Stimulated activated CD8-positive, alpha-beta memory T cell treated with anti-CD3 and anti-CD28 coated beads, Interleukin-4, amount 100 ng/mL, for 1 hour (primary cell): ENCODE measurements around the gene LY6G6D.

Source experiments
- DNase-seq, 2 donors: peaks; one replicate each; pipeline ENCODE4 v3.0.0-alpha.2; 2020; ENCODE audit warnings: low read depth in 2 of 2, low spot score in 1 of 2

The LY6G6D gene, protein sequence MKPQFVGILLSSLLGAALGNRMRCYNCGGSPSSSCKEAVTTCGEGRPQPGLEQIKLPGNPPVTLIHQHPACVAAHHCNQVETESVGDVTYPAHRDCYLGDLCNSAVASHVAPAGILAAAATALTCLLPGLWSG

DNA sequence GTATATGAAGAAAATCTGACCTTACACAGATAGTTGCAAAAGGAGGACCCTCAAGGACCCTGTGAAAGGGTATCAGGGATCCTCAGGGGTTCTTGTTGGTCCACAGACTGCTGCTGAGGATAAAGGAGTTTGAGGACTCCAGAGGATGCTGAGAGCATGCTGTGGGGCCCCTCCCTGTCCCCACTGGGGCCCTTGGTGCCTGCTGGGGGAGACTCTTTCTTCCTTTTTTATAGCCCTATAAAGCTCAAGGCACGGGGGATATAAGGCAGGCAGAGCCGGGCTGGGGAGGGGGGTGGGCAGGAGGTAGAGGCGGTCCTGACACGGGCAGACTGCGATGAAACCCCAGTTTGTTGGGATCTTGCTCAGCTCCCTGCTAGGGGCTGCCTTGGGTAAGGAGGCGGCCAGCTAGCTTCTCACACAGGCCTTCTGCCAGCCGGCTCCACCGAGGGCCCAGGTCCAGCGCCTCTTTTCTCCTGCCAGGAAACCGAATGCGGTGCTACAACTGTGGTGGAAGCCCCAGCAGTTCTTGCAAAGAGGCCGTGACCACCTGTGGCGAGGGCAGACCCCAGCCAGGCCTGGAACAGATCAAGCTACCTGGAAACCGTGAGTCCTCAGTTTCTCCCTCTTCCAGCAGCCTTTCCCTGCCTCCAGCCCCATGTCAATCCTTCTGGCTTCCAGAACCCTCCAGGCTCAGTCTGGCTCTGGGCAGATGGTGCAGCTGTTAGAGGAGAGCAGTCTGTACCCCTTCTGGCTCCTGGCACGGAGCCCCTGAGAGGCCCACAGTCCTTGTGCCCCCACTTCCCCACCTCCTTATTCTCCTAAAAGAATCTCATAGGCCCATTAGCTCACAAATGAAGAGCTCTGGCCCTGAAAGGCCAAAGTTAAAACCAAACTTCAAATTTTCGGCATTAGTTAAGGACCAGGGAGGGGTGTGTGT lies at the start of gene LY6G6D:
Gene LY6G6D (plus strand): TSS at position 327 of the 937 bp plus-strand sequence. CDS start 8 bp downstream, at position 335.
- DNase-seq = no peak

GRCh38 chr6:31665501-31666336 lies 49.4 kb upstream of the LY6G6D start, which contains the start of gene CSNK2B:
TSS of gene CSNK2B (plus strand) at chr6:31666080. CDS start at chr6:31666832, 752 bp downstream.
- peak; percentile 93 to 97 for DNase-seq

DNA sequence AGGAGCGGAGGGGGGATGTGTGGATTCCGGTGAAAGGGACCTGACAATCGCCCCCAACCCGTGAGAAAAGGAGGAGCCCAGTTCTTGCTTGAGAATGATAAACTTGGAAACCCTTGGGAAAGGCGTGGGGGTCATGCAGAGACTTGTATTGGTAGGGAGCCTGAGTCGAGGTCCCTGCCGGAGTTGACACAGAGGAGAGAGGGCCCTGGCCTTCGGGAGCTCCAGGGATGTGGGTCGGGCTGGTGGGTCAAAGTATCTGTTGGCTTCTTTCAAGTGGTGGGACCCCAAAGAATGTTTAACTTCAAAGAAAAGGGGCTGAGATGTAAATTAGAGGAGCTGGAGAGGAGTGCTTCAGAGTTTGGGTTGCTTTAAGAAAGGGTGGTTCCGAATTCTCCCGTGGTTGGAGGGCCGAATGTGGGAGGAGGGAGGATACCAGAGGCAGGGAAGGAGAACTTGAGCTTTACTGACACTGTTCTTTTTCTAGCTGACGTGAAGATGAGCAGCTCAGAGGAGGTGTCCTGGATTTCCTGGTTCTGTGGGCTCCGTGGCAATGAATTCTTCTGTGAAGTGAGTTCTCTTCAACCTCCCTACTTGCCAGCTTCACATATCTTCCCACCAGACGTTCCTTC lies 48.7 kb upstream of the LY6G6D start:
- DNase-seq = no peak

GRCh38 chr6:31669676-31670075 lies 45.5 kb upstream of the LY6G6D start, which contains the start of gene LY6G5B:
TSS of gene LY6G5B (plus strand) at chr6:31669976. CDS start at chr6:31670951, 975 bp downstream.
- DNase-seq = no peak

DNA sequence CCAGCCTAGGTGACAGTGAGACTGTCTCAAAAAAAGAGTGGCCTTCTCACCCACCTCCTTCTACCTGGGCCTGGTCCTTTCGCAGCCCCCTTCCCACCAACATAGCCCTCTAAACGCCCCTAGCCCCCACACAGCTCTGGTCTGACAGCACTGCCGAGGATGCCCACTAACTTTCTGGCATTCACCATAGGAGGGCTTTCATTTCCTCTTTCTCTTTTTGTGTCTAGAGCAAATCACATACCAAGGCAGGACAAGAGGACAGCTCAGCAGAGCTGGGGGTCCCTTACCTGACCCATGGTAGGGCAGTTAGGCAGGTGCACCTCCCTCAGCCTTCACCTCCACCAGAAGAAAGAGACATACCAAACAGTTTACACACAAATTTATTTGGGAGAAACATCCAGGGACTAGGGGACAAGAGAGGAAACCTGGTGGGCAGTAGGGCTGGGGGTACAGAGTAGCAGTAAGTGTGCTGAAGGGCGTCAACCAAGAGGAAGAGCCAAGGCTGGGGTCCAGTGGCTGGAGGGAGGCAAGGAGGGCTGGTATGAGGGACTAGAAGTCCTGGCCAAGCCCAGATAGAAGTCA lies 38.7 kb upstream of the LY6G6D start:
- DNase-seq = no peak

- no peak for DNase-seq
Observed at GRCh38 chr6:31676904-31677303, 38.2 kb upstream of the LY6G6D start.

DNA sequence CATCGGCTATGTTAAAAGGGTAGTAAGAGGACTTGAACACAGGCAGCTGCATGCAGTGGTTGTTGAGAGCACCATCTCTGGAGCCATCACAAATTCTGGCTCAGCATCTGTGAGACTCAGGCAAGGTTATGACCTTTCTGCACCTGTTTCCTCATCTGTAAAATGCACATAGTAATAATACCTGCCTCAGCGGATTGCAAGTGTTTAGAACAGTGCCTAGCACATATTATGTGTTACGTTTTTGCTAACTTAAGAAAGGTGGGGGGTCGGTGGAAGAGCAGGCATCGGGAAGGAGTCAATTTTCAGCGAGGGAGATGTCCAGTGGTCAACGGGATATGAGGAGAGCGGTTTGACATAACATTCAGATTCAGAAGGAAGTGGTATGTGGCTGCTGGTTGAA lies 37.2 kb upstream of the LY6G6D start:
- DNase-seq = no peak

GRCh38 chr6:31680226-31681134 lies 34.7 kb upstream of the LY6G6D start, which contains the start of gene LY6G5C:
TSS of gene LY6G5C (minus strand) at chr6:31681067. CDS start at chr6:31680373, 694 bp downstream.
- peak in 1 of 2 donors; percentile 45 for DNase-seq

- DNase-seq = no peak
Observed at GRCh38 chr6:31681135-31681671, 33.9 kb upstream of the LY6G6D start.

- DNase-seq = no peak
Observed at GRCh38 chr6:31683591-31683990, 31.6 kb upstream of the LY6G6D start.

- no peak for DNase-seq
Observed at GRCh38 chr6:31686483-31686882, 28.7 kb upstream of the LY6G6D start.

DNA sequence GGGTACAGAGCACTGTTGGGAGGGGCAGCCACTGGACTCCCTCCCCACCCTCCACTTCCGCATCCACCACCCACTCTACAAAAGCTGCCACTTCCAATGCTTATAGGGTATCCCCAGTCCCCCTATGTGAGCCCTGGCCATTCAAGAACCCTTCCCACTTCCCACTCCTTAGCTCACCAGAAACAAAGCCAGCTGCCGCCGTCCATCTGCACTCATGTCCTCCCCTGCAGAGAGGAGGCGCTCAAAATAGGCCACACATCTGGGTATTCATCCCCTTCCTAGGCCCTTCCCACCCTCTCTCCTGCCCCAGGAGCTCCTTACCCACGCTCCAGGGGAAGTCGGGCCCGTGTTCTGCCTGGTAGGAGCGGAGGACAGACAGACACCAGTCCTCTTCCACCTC lies 27.8 kb upstream of the LY6G6D start:
- no peak for DNase-seq

DNA sequence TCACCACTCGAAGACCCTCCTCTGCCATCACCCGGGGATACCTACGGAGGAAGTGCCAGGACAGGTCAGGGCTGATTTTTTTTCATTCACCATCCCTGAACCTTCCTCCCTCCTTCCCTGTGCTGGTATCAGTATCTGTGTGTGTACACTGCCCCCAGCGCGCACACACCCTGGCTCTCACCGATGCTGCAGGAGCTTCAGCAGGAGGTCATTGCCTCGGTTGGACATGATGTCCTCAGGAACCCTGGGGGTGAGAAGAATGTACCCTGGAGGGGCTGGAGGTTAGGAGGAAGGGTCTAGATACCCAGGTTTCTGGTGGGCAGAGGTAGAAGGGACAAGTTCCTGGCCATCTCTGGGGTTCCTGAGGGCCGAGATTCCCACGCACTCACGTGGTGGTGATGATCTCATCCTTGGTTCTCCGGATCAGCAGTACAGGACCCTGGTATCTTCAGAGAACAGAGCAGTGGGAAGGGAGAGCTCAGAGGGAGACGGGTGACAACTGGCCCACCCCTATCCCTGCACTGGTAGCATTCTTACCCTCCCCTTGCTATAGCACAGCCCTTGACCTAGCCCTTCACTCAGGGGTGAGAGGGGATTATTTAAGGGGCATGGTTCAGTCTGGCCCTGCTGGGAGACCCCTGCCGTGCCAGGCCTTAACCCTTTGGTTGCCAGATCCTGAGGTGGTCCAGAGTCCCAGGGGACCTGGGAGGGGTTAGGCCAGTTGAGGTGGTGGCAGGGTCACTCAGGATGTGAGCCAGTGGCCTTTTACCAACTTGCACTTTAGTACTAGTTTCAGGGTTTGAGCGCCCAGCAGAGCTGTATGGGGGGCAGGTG lies 27.1 kb upstream of the LY6G6D start:
- no peak for DNase-seq

DNA sequence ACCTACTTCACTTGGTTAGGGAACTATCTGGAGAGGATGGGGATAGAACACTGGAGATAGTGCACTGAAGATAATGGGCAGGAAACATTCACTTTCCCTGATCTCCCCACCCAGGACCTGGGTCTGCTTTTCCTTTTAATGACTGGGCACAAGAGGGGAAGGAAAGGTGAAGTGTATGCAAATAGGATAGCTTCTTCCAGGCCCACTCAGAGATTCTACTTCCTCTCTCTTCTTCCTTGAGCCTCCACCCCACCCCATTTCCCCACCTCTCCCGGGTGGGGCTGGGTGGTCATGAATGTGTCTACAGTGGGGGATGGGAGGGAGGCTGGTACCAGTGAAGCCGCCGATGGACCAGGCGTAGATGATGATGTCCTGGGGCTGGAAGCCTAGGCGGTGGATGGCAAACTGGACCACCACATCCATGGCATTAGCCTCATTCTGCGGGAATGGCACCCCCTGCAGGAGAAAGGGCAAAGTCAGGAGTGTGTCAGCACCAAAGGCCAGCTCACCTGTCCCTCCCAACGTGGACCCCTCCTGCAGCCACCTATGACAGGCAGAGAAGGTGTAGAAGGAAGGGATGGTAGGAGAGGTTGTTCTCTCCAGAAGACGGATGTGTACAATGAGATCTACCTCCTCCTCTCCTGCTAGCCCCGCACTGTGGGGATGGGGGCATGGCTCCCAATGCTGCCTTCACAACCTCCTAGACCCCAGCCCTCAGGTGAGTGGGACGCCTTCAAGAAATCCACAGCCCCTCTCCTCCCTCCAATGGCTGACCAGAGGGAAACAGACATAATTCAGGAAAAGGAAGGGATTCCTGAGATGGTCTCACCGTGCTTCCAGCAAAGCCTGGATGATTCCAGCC lies 25.7 kb upstream of the LY6G6D start:
- no peak for DNase-seq

DNA sequence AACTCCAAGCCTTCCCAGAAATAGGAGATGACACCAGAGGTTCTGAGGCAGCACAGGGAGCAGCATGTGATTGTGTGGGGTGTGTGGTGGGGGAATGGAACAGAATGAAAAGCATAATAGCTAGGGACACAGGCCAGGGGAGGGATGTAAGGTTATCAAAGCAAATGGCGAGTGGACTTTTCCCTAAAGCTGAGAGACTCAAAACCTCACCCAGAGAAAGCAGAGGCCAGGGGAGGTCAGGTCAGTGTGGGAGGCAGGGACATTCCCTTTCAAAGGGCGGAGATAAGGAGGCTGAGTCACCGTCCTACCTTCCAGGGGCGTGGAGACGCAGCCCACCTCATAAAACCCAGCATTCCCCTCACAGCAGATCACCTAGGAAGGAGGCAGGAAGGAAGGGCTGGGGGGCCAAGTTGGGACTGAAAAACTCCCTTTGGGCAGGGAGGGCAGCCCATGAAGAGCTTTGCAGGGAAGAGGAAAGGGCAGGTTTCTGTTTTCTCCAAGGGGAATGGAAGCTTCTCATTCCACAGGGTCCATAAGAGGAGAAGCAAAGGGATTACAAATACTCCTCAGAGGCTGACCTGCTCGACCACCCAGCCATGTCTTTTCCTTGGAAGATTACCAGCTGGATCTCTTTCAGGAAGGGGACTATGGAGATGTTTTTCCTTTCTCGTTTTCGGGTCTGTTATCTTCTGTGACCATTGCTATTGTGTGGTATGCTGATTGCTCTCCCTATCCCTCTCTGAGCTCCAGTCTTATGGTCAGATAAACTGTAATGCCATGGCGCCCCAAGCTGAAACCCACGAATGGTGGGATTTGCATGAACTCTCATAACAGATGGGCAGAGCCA lies 24.7 kb upstream of the LY6G6D start:
- DNase-seq = no peak

GRCh38 chr6:31691078-31691463 lies 24.1 kb upstream of the LY6G6D start:
- no peak for DNase-seq
